NCI-H146 treated with DMSO at 0.1 percent for 48 hours (cell line): ENCODE measurements around the gene SENP1.
"Not testable (repeated sequence)": the region's sequence is repeated elsewhere in the genome, so short reads cannot be mapped to it uniquely, and the experiment has no call there.

Experiments used
- DNase-seq: peaks from one replicate; lab custom pipeline; 2025; ENCODE audit not compliant: unreplicated experiment; lab: John Stamatoyannopoulos, UW

Gene SENP1

GRCh38 chr12:48105867-48106680 lies at the start of gene SENP1:
TSS of gene SENP1 (minus strand) at chr12:48106079. CDS start at chr12:48101472, 4,607 bp downstream.
- DNase-seq, result peak; percentile 92

DNA sequence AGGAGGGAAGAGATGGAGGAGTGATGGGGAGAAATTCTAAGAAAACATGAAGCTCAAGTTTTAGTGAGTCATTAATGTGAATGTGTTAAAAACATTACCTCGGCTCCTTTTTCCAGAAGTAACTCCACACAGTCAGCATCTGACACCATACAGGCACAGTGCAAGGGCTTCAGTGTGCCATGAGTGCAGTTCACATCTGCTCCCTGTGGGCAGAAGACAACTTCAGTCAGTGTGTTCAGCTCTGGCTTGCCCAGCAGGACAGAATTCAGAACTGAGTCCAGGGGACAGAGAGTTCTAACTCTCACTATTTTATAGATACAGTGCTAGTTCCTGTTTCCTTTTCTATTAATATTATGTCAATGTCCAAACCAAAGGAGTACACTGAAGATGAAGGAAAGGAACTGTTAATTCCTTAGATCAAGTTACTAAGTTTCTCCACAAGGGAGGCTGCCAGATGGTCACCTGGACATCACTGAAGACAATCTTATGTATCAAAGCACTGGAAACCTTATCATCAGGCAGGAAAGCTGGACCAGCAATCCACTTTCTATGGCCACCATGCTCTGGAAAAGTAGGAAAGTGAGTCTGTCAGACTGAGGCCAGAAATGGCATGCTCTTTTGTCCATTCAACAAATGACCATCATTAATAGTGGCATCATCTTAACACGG lies 45.4 kb upstream of the SENP1 start:
- DNase-seq, result no peak

- DNase-seq, result no peak
These were observed 40.1 kb upstream of the SENP1 start for GRCh38 chr12:48145981-48146380.

DNA sequence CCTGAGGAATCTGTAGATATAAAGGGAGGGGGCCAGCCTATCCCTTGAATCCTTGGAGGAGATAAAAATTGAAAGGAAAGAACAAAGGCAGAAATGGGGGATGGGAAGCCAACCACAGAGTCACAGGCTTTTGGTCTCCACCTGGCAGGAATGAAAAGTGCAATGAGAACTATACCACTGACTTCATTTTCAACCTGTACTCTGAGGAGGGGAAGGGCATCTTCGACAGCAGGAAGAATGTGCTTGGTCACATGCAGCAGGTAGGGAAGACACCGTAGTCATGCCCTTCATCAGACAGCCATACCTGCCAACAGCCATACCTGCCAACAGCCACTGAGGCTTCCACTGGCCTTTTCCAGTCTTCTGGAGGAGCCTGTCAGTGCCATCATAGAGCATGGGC lies 38.0 kb upstream of the SENP1 start:
- no peak for DNase-seq

DNA sequence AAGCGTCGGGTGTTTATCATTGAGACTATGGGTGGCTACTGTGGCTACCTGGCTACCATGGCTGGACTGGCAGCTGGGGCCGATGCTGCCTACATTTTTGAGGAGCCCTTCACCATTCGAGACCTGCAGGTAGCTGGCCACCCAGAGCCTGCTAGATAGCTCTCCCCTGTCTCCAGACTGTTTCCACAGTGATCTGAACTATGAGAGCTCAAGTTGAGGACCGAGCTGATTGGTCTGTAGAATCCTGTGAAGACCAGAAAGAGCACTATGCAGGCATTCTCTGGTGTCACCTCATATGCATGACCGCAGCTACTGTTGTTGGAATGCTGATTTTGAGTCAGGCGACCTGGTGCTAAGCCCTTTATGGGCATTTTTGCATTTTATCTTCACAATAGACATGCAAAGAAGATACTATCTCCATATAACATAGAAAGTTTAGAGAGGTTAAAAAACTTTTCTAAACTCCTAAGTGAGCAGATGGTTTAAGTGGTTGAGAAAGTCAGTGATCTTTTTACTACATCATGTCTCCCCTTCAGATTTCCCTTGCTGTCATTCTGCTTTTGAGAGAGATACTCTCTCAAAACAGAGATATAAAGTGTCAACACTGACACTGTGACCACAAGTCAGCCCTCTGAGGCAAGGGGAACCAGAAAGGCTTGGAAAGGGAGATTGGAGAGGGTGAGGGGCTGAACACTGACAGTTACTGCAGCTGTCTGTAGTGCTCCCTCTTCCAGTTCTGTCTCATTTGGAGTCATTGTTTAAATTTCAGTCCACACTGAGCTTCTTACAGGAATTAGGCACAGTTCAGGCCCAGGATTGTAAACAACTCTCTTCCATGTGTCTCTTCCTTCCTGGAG lies 37.2 kb upstream of the SENP1 start:
- no peak for DNase-seq

- no peak for DNase-seq
These were observed 29.1 kb upstream of the SENP1 start for GRCh38 chr12:48135027-48135426.

DNA sequence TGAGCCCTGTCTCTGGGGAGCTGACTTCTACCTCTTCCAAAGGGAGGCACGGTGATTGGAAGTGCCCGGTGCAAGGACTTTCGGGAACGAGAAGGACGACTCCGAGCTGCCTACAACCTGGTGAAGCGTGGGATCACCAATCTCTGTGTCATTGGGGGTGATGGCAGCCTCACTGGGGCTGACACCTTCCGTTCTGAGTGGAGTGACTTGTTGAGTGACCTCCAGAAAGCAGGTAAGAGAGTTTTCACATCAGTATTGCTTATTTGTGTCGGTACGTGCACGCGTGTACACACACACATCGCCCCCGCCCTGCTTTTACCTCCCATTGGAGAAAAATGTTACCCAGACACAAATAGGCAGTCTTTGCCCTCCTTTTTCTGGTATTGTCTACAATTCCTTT lies 26.9 kb upstream of the SENP1 start:
- no peak for DNase-seq

DNA sequence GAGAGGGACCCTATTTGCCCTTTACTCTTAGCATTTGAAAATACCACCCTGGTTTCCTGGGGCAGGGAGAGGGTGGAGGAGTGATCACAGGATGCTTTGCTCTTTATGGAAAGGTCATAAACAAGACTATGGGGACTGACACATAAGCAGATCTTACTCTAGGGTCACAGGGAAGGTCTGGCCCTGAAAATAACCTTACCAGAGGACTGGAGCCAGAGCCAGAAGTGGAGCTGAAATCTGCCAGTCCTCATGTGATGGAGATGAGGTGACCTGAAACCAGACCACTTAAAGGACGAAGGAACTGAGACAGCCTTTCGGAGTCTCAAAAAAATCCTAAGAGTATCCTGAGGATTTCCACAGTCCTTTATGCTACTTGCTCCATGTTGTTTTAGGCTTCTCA lies 25.6 kb upstream of the SENP1 start:
- no peak for DNase-seq

- DNase-seq, result no peak
These were observed 23.5 kb upstream of the SENP1 start for GRCh38 chr12:48129376-48129775.

GRCh38 chr12:48128800-48129199 lies 22.9 kb upstream of the SENP1 start:
- DNase-seq, result no peak

DNA sequence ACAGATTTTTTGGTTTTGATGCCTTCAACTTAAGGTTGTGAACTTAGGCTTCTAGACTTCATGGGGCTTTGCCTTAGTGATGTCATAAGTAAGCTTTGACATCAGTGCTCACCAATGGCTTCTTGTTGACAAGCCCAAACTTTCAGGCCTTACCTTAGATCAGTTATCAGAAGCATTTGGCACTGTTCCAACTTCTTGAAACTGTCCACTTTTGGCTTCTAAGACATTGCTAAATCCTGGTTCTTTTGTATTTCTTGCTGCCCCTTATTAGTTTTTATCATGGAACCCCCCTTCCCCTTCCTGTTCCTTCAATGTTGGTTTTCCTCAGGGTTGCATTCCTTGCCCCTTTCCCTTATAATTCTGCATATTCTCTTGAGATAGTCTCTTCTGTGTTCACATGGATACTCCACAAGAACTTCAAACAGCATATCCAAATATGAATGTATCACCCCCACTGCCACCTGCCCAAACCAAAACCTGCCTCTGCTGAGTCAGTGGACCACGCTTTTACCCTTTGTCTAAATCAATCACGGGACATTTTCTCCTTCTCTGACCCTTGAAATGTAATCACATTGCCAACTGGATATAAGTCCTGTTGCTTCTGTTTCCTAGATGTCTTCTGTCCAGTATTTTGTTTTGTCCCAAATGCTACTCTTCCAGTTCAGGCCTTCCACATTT lies 21.2 kb upstream of the SENP1 start:
- DNase-seq, result no peak

- no peak for DNase-seq
These were observed 20.1 kb upstream of the SENP1 start for GRCh38 chr12:48125985-48126384.

DNA sequence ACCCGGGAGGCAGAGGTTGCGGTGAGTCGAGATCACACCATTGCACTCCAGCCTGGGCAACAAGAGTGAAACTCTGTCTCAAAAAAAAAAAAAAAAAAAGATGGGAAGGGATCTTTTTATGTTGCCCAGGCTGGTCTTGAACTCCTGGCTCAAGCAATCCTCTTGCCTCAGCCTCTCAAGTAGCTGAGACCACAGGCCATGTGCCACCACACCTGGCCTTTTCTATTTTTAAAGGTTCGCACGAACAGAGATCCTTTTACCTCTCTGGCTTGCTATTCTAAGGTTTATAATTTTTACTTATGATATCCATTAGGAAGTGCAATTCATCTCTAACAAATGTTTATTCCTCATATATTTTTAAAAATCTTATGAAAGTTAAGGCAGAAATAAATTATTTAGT lies 19.7 kb upstream of the SENP1 start:
- not testable (repeated sequence) for DNase-seq

DNA sequence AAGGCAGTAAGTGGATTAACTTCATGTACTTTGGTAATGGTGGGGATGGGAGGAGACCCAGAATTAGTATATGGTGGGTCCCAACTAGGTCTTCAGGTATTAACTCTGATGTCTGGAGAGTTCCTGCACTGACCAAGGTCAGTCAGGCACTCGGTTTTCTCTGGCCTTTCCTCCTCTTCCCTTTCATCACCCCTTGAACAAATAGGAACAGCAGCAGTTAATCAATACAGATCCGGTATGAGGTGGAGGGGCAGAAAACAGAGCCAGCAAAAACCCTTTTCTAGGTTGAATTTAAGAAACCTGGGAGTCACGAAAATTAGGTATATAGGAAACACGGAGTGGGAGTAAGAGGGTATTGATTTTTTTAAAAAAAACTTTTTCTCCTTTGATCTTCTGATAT lies 17.3 kb upstream of the SENP1 start:
- no peak for DNase-seq

GRCh38 chr12:48122065-48122834 lies 16.4 kb upstream of the SENP1 start:
- DNase-seq, result no peak

GRCh38 chr12:48121522-48121921 lies 15.6 kb upstream of the SENP1 start:
- peak; percentile 44 for DNase-seq

DNA sequence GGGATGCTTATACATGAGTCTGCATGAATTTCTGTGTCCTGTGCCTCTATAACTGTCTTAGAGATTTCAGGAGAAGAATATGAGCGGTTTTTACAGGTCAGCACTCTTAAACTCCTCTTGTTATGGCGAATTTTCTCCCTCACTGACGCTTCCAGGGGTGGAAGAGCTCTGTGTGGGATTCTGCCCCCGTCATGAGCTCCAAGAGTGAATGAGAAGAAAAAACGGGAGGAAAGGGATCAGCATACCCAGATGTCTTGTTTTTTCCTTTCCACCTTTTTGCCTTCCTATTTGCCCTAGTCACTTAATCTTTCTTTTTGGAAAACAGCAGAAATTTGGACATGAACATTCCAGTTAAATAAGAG lies 13.9 kb upstream of the SENP1 start:
- no peak for DNase-seq

- DNase-seq, result peak; percentile 95
These were observed 13.4 kb upstream of the SENP1 start, which contains the start of gene PFKM for GRCh38 chr12:48119078-48119833. TSS of gene PFKM (plus strand) at chr12:48119364. CDS start at chr12:48122775, 3,411 bp downstream.

DNA sequence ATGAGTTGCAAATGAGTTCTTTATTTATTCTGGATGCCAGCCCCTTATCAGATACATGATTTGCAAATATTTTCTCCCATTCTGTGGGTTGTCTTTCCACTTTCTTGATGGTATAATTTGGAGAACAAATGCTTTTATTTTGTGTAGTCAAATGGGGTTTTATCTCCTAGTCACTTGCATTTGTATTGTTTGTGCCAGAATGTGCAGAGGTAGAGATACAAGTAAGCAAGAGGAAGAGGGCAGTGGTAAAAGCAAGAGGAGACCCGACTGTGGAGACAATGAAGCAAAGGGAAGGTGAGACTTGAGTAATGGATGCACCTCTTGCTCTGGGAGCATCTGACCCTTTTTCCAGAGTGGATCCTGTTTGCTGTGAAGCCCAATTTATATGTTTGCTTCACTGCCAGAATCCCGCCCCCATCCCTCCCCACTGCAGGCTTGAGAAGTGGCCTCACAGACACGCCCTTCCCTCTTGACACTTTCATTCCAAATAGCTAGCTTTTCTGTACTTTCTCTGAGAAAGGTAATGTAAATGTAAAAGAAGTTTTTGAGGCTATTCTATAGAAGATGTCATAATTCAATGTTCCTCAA lies 12.5 kb upstream of the SENP1 start:
- peak; percentile 10 for DNase-seq
